ENCODE measurements around the gene METAP1D.
"Not testable (repeated sequence)": the region's sequence is repeated elsewhere in the genome, so short reads cannot be mapped to it uniquely, and the experiment has no call there.

The METAP1D gene

GRCh38 chr2:172049567-172050120 lies 49.9 kb downstream of the METAP1D start:
- DNase-seq, result no peak

GRCh38 chr2:172050479-172051125 lies 50.8 kb downstream of the METAP1D start:
- no peak for DNase-seq

- peak; percentile 3 for DNase-seq
Observed at GRCh38 chr2:172052000-172052983, 52.5 kb downstream of the METAP1D start.

GRCh38 chr2:172053486-172053885 lies 53.7 kb downstream of the METAP1D start:
- no peak for DNase-seq

GRCh38 chr2:172056293-172056692 lies 56.5 kb downstream of the METAP1D start:
- no peak for DNase-seq

- no peak for DNase-seq
Observed at GRCh38 chr2:172058660-172059059, 58.9 kb downstream of the METAP1D start.

GRCh38 chr2:172060118-172060517 lies 60.4 kb downstream of the METAP1D start:
- not testable (repeated sequence) for DNase-seq

- no peak for DNase-seq
Observed at GRCh38 chr2:172062402-172063004, 62.8 kb downstream of the METAP1D start.

- DNase-seq, result no peak
Observed at GRCh38 chr2:172063446-172063845, 63.7 kb downstream of the METAP1D start.

GRCh38 chr2:172065111-172065510 lies 65.4 kb downstream of the METAP1D start:
- DNase-seq, result no peak

GRCh38 chr2:172066394-172066886 lies 66.7 kb downstream of the METAP1D start:
- DNase-seq, result no peak

- not testable (repeated sequence) for DNase-seq
Observed at GRCh38 chr2:172067905-172068304, 68.2 kb downstream of the METAP1D start.

GRCh38 chr2:172070936-172071335 lies 71.2 kb downstream of the METAP1D start:
- no peak for DNase-seq

GRCh38 chr2:172072303-172072702 lies 72.5 kb downstream of the METAP1D start:
- no peak for DNase-seq

- no peak for DNase-seq
Observed at GRCh38 chr2:172072706-172073105, 73.0 kb downstream of the METAP1D start.

GRCh38 chr2:172073518-172073917 lies 73.8 kb downstream of the METAP1D start:
- DNase-seq, result no peak

GRCh38 chr2:172074254-172074653 lies 74.5 kb downstream of the METAP1D start:
- DNase-seq, result no peak

- no peak for DNase-seq
Observed at GRCh38 chr2:172079416-172079815, 79.7 kb downstream of the METAP1D start.

GRCh38 chr2:172079838-172080640 lies 80.3 kb downstream of the METAP1D start:
- peak; percentile 48 for DNase-seq

- DNase-seq, result no peak
Observed at GRCh38 chr2:172080641-172081220, 81.0 kb downstream of the METAP1D start.

- no peak for DNase-seq
Observed at GRCh38 chr2:172081221-172082022, 81.7 kb downstream of the METAP1D start.

All from fibroblast of skin of right quadriceps (primary cell).